ENCODE measurements around the gene RAP1A.

- TF ChIP-seq CTCF (IDR thresholded peaks at IDR 0.05) (no peak), POLR2AphosphoS5 (IDR thresholded peaks at IDR 0.05) (no peak)
Measured at GRCh38 chr1:111732718-111733117, 113.1 kb downstream of the RAP1A start.

All from transverse colon (tissue), 4 donors.